IMR-90 (cell line): ENCODE results near the gene ANKRD33B. TPM values are rescaled to one million over a fixed set of nuclear protein-coding genes. Genes with fewer than 3 reads are reported as not detected.

Experiments
- ATAC-seq: fragments of 200-7000 bp; cut with Tn5 transposase; 2 replicates; pipeline ENCODE4 v1.9.1; 2020; ENCODE audit warnings: low read depth, mild to moderate bottlenecking, moderate library complexity
- BruUV-seq: library from RNA; stranded (reverse); fragments of 400-500 nt; replicated peaks from 2 replicates; lab custom pipeline; 2021; lab: Mats Ljungman, UMichigan
- CTCF ChIA-PET: fragments of 300-600 bp; formaldehyde crosslinking; extraction: SDS; loops from one replicate; lab custom pipeline; 2021; ENCODE audit warnings: antibody characterized with exemption; lab: Yijun Ruan, JAX
- POLR2A ChIA-PET: fragments of 300-600 bp; sonication (Branson Sonifier 250); formaldehyde crosslinking; loops from one replicate; lab custom pipeline; 2022; ENCODE audit warnings: antibody characterized with exemption; ENCODE audit not compliant: unreplicated experiment; lab: Charles Lee
- DNase-seq: peaks from one replicate; pipeline ENCODE4 v3.0.0; 2013
- H2AFZ ChIP-seq: replicated peaks from 2 replicates; pipeline ENCODE3; 2013; ENCODE audit warnings: low read length, mild to moderate bottlenecking; ENCODE audit not compliant: poor library complexity
- H2AK5ac ChIP-seq: 2 replicates; pipeline ENCODE4 v1.6.1; 2013; ENCODE audit warnings: low read depth, low read length, inconsistent platforms
- H2AK9ac ChIP-seq: replicated peaks from 2 replicates; pipeline ENCODE3; 2013; ENCODE audit warnings: mild to moderate bottlenecking, low read depth, low read length, moderate library complexity; ENCODE audit not compliant: poor library complexity
- H2BK120ac ChIP-seq: 2 replicates; pipeline ENCODE4 v1.6.1; 2013; ENCODE audit warnings: low read depth, low read length, inconsistent platforms
- H2BK15ac ChIP-seq: 3 replicates; pipeline ENCODE4 v1.6.1; 2013; ENCODE audit warnings: low read depth, low read length, inconsistent platforms
- H2BK20ac ChIP-seq: 2 replicates; pipeline ENCODE4 v1.6.1; 2013; ENCODE audit warnings: low read depth, mild to moderate bottlenecking, inconsistent platforms, low read length, moderate library complexity
- H2BK5ac ChIP-seq: 2 replicates; pipeline ENCODE4 v1.6.1; 2013; ENCODE audit warnings: mild to moderate bottlenecking, low read depth, low read length, inconsistent platforms; ENCODE audit not compliant: poor library complexity, severe bottlenecking
- H3K14ac ChIP-seq: replicated peaks from 2 replicates; pipeline ENCODE4 v1.6.1; 2013; ENCODE audit warnings: low read depth, low read length, inconsistent platforms
- H3K18ac ChIP-seq: 2 replicates; pipeline ENCODE4 v1.6.1; 2013; ENCODE audit warnings: low read depth, low read length, control low read depth
- H3K23ac ChIP-seq: 2 replicates; pipeline ENCODE4 v1.6.1; 2013; ENCODE audit warnings: low read depth, low read length, inconsistent platforms
- H3K27ac ChIP-seq: 2 replicates; pipeline ENCODE4 v1.5.1; 2013; ENCODE audit warnings: mild to moderate bottlenecking, control low read depth, low read length; ENCODE audit not compliant: insufficient read depth
- H3K27me3 ChIP-seq: 2 replicates; pipeline ENCODE4 v1.6.1; 2013; ENCODE audit warnings: low read length; ENCODE audit not compliant: control insufficient read depth, insufficient read depth
- H3K36me3 ChIP-seq: 2 replicates; pipeline ENCODE4 v1.6.1; 2013; ENCODE audit warnings: low read length, mixed read lengths; ENCODE audit not compliant: control insufficient read depth, insufficient read depth
- H3K4ac ChIP-seq: 2 replicates; pipeline ENCODE4 v1.6.1; 2013; ENCODE audit warnings: low read depth, low read length, inconsistent platforms
- H3K4me1 ChIP-seq: 2 replicates; pipeline ENCODE4 v1.6.1; 2013; ENCODE audit warnings: low read length, mixed read lengths; ENCODE audit not compliant: control insufficient read depth, insufficient read depth
- H3K4me2 ChIP-seq: 2 replicates; pipeline ENCODE4 v1.6.1; 2013; ENCODE audit warnings: low read depth, mild to moderate bottlenecking, control low read depth, low read length, moderate library complexity
- H3K4me3 ChIP-seq: 2 replicates; pipeline ENCODE4 v1.5.1; 2013; ENCODE audit warnings: low read depth, mild to moderate bottlenecking, control low read depth, low read length, moderate library complexity; ENCODE audit not compliant: insufficient read depth
- H3K56ac ChIP-seq: 2 replicates; pipeline ENCODE4 v1.6.1; 2013; ENCODE audit warnings: low read length, inconsistent platforms; ENCODE audit not compliant: insufficient read depth; ENCODE audit errors: extremely low read depth
- H3K79me1 ChIP-seq, 2 experiments: 2 replicates each; pipeline ENCODE4 v1.6.1; 2013; ENCODE audit warnings: low read length in 2 of 2, inconsistent platforms in 1 of 2, low read depth in 1 of 2
- H3K9ac ChIP-seq: 2 replicates; pipeline ENCODE4 v1.6.1; 2013; ENCODE audit warnings: low read depth, low read length, control low read depth
- H3K9me1 ChIP-seq: 2 replicates; pipeline ENCODE4 v1.6.1; 2013; ENCODE audit warnings: low read length, inconsistent platforms; ENCODE audit not compliant: insufficient read depth
- H3K9me3 ChIP-seq: 2 replicates; pipeline ENCODE4 v1.6.1; 2013; ENCODE audit warnings: low read length; ENCODE audit not compliant: control insufficient read depth, insufficient read depth
- H4K20me1 ChIP-seq: 2 replicates; pipeline ENCODE4 v1.6.1; 2013; ENCODE audit warnings: low read length, inconsistent platforms; ENCODE audit not compliant: insufficient read depth
- H4K5ac ChIP-seq: 2 replicates; pipeline ENCODE4 v1.6.1; 2013; ENCODE audit warnings: mild to moderate bottlenecking, low read depth, low read length, control low read depth
- H4K8ac ChIP-seq, 2 experiments: 2 replicates each; pipeline ENCODE4 v1.6.1; 2013; ENCODE audit warnings: low read depth in 2 of 2, low read length in 2 of 2, control low read depth in 1 of 2, inconsistent platforms in 1 of 2
- H4K91ac ChIP-seq: 2 replicates; pipeline ENCODE4 v1.6.1; 2013; ENCODE audit warnings: low read depth, low read length, inconsistent platforms; ENCODE audit not compliant: insufficient read depth
- BHLHE40 ChIP-seq: fragments of 150-350 bp; IDR thresholded peaks from 2 replicates; pipeline ENCODE4 v1.6.1; 2016; ENCODE audit warnings: mild to moderate bottlenecking, low read depth, low read length
- CEBPB ChIP-seq: IDR thresholded peaks from 2 replicates; pipeline ENCODE4 v1.6.1; 2012; ENCODE audit warnings: low read depth, low read length, improper control_type of control experiment
- CHD1 ChIP-seq: IDR thresholded peaks from 2 replicates; pipeline ENCODE4 v1.6.1; 2012; ENCODE audit warnings: low read depth, low read length, improper control_type of control experiment
- ELK1 ChIP-seq: fragments of 150-350 bp; IDR thresholded peaks from 2 replicates; pipeline ENCODE4 v1.6.1; 2016; ENCODE audit warnings: low read depth, mild to moderate bottlenecking, low read length, moderate library complexity, borderline replicate concordance
- MAFK ChIP-seq: IDR thresholded peaks from 2 replicates; pipeline ENCODE4 v1.6.1; 2012; ENCODE audit warnings: low read depth, low read length, improper control_type of control experiment
- MAZ ChIP-seq: IDR thresholded peaks from 2 replicates; pipeline ENCODE4 v1.6.1; 2012; ENCODE audit warnings: low read depth, mild to moderate bottlenecking, low read length, improper control_type of control experiment, moderate library complexity, borderline replicate concordance
- MXI1 ChIP-seq: IDR thresholded peaks from 2 replicates; pipeline ENCODE4 v1.6.1; 2012; ENCODE audit warnings: low read depth, mild to moderate bottlenecking, low read length, moderate library complexity, borderline replicate concordance
- NFE2L2 ChIP-seq: fragments of 150-350 bp; IDR thresholded peaks from 2 replicates; pipeline ENCODE4 v1.6.1; 2016; ENCODE audit warnings: low read depth, mild to moderate bottlenecking, low read length
- POLR2A ChIP-seq: IDR thresholded peaks from 2 replicates; pipeline ENCODE4 v1.6.1; 2012; ENCODE audit warnings: mild to moderate bottlenecking, low read depth, low read length
- RCOR1 ChIP-seq: IDR thresholded peaks from 2 replicates; pipeline ENCODE4 v1.6.1; 2012; ENCODE audit warnings: mild to moderate bottlenecking, low read length, improper control_type of control experiment; ENCODE audit not compliant: insufficient replicate concordance
- RFX5 ChIP-seq: IDR thresholded peaks from 2 replicates; pipeline ENCODE4 v1.8.0; 2012; ENCODE audit warnings: low read depth, mild to moderate bottlenecking, low read length, moderate library complexity
- SMC3 ChIP-seq: fragments of 150-350 bp; IDR thresholded peaks from 2 replicates; pipeline ENCODE4 v1.6.1; 2016; ENCODE audit warnings: low read depth, mild to moderate bottlenecking, antibody characterized with exemption, low read length, moderate library complexity
- WGBS, 2 experiments: methylation state at CpG; one replicate each; pipeline versions ENCODE4 v1.1.5 to v1.1.7; 2013; ENCODE audit warnings: missing lambda C conversion rate in 2 of 2; ENCODE audit not compliant: insufficient read length in 1 of 2; ENCODE audit errors: extremely low coverage in 2 of 2; 5-methylcytosine and 5-hydroxymethylcytosine counted together
- dilution Hi-C: fragments of 300-500 bp; cut with HindIII; formaldehyde crosslinking; loops from one replicate; pipeline ENCODE4 v1.14.3; 2018; ENCODE audit warnings: low sequenced_read_pairs; ENCODE audit not compliant: unreplicated experiment
- in situ Hi-C: fragments of 300-500 bp; cut with MboI; formaldehyde crosslinking; loops from 3 replicates; pipeline ENCODE4 v1.14.3; 2019; ENCODE audit warnings: low sequenced_read_pairs, inconsistent platforms, mixed read lengths
- intact Hi-C: fragments of 100-400 bp; cut with micrococcal nuclease; formaldehyde crosslinking; loops from 2 replicates; pipeline ENCODE4 v1.10.0; 2022
- polyA plus RNA-seq, 3 experiments: library from polyadenylated mRNA; depleted of rRNA; stranded (reverse); fragments of >200 nt; gene quantifications; 2 replicates each; pipeline ENCODE4 v1.2.3, GENCODE V29; 2012; ENCODE audit warnings: low replicate concordance in 1 of 3
- total RNA-seq: library from RNA; depleted of rRNA; stranded (reverse); fragments of >200 nt; gene quantifications from 2 replicates; pipeline ENCODE4 v1.2.3, GENCODE V29; 2012
- TF ChIP-seq, protein P1 (sequence below): fragments of 150-350 bp; IDR thresholded peaks from 2 replicates; pipeline ENCODE4 v1.6.1; 2017; ENCODE audit warnings: mild to moderate bottlenecking, antibody characterized with exemption, low read length, low read depth

The ANKRD33B gene
- total and polyA plus RNA-seq, 2 of the 4 experiments (the other 2 are of a cell fraction): 2.5 to 3.3 TPM

GRCh38 chr5:10649666-10650380 is 86.0 kb downstream of the ANKRD33B start:
- Histone ChIP-seq H4K5ac (no peak overlapping the region), H3K27me3 (no peaks in the 10 kb centered on the region), H4K8ac (no peak overlapping the region), H3K4me1 (no peaks in the 10 kb centered on the region; the same call in 1 of the 2 replicates), H3K36me3 (peaks cover 43% of the 10 kb centered on the region; the same call in 1 of the 2 replicates), H2AFZ (no peak overlapping the region), H3K79me1 (peaks cover 4 to 31% of the 10 kb centered on the region in 2 experiments), H3K9ac (no peak overlapping the region), H2BK15ac (no peak overlapping the region), H3K14ac (no peak overlapping the region), H2BK5ac (no peak overlapping the region), H3K9me3 (no peaks in the 10 kb centered on the region), H2BK120ac (no peak overlapping the region), H3K4ac (no peak overlapping the region), H3K4me2 (no peak overlapping the region), H3K27ac (no peak overlapping the region), H3K56ac (no peak overlapping the region), H3K4me3 (no peak overlapping the region), H2BK20ac (no peak overlapping the region), H2AK9ac (no peak overlapping the region), H4K20me1 (peaks cover 40% of the 10 kb centered on the region), H3K23ac (no peak overlapping the region), H3K9me1 (peaks cover 6% of the 10 kb centered on the region; the same call in 1 of the 2 replicates), H2AK5ac (no peak overlapping the region), H3K18ac (no peak overlapping the region), H4K91ac (no peak overlapping the region)
- CTCF ChIA-PET: no interaction called here
- in situ Hi-C loops (no loop called here), intact Hi-C loops (no loop called here), dilution Hi-C loops (no loop called here)
- TF ChIP-seq MXI1 (no peak), MAZ (no peak), BHLHE40 (no peak), CHD1 (no peak), SMC3 (no peak), MAFK (no peak), RCOR1 (no peak), ELK1 (no peak), NFE2L2 (no peak), RFX5 (no peak), CEBPB (no peak), POLR2A (no peak)
- TF ChIP-seq, protein P1, sequence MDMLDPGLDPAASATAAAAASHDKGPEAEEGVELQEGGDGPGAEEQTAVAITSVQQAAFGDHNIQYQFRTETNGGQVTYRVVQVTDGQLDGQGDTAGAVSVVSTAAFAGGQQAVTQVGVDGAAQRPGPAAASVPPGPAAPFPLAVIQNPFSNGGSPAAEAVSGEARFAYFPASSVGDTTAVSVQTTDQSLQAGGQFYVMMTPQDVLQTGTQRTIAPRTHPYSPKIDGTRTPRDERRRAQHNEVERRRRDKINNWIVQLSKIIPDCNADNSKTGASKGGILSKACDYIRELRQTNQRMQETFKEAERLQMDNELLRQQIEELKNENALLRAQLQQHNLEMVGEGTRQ: no peak
- DNase-seq: no peak
- no peak for ATAC-seq
- WGBS, 2 experiments: 38% methylated on average over 40 of the region's 68 CpGs; no CpG with 5 or more reads in 1 of the 2 experiments
- no TSS peak for BruUV-seq
- POLR2A ChIA-PET: no interaction called here
